GM18507 (cell line): ENCODE data around the gene PLD4.
"Not testable (repeated sequence)": the region's sequence is repeated elsewhere in the genome, so short reads cannot be mapped to it uniquely, and the experiment has no call there.

Experiments
- DNase-seq: peaks from one replicate; pipeline ENCODE4 v3.0.0; 2011; ENCODE audit warnings: low read depth; ENCODE audit not compliant: insufficient read length; ENCODE audit errors: extremely low spot score
- FAIRE-seq: peaks from 2 replicates; lab custom pipeline; 2011; peaks lifted over from hg19 to GRCh38; lab: Jason Lieb, UNC

Gene PLD4

DNA sequence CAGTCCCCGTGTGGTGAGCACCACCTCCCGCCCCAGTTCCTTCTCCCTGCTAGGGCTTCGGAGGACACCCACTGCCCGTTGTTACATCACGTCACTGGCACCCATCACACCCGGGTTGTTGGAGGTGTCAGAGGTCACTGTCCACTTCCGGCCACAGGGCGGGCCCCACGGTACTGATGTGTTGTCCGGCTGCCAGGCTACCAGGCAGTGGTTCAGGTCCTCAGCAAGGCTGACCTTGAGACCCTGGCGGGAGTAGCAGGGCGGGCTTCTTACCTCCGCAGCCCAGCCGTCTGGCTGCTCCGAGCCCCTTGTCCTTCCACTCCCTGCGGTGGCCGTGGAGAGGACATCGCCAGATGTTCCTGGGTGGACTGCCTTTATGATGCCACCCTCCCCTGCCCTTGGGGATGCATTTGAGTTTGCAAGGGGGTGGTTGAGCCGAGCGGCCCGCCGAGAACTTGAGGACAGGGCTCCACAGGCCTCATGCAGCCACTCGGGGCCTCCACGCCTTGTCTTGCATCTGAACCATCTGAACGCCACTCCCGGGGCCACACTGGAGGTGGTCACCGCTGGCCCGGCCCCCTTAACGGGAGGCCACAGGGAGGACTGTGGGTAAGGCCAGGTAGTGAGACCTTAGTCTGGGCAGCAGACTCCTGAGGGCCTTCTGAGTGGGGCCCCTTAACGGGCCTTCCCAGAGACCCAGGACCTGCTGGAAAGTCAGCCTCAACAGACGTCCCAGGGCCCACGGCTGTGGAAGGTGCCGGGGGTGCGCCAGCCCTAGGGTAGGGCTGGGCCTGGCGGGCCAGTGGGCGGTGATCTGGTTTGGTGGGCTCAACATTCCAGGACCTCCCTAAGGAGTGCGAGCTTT is 27.1 kb upstream of the PLD4 start:
- DNase-seq (no peak), FAIRE-seq (no peak)

DNA sequence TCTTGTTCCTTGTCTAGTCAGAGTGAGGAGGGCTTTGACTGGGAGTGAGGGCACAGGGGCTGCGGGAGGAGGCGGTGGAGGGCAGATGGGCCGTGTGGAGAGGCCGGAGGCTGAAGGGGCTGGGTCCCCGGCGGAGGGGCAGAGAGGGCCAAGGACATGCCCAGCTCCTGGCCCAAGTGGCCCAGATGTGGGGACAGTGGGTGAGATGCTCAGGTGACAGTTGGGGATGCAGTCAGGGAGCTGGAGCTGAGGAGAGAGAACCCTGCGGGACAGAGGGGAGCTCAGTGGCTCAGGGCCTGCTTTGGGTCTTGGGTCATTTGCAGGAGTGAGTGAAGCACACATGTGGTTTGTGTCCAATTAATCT is 26.5 kb upstream of the PLD4 start:
- no peak for DNase-seq
- no peak for FAIRE-seq

DNA sequence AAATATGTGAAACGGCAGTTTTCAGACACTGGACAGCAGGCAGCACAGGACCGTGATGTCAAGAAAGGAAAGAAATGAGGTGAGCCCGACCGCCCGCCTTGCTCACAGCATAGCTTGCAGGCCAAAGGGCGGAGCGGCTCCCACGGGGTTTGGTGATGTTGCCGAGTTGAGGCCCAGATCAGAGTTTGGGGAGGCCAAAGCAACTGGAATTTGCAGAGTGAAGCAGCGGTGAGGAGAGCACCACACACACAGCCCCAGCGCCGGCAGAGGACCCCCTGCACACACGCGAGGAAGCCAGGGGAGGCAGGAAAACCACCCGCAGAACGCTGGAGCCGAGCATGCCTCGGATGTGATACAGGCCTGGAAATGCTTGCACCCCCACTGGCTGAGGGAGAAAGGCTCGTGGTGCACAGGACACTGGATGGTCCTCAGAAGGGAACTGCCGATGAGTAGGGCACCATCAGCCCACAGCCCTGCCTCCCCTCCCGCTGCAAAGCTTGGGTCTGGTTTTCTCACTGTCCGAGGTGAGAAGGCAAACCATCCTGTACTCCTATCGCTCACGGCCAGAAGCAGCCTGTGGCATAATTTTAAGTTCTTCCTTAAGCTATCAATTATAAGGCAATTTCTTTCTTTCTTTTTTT is 25.7 kb upstream of the PLD4 start:
- FAIRE-seq, result no peak

GRCh38 chr14:104899781-104900180 is 24.9 kb upstream of the PLD4 start:
- FAIRE-seq (no peak), DNase-seq (no peak)

More for the DNA sequence above, 25.7 kb upstream of the PLD4 start:
- DNase-seq, result no peak

GRCh38 chr14:104900639-104901512 is 23.8 kb upstream of the PLD4 start:
- DNase-seq, result no peak
- peak; percentile 50 for FAIRE-seq

DNA sequence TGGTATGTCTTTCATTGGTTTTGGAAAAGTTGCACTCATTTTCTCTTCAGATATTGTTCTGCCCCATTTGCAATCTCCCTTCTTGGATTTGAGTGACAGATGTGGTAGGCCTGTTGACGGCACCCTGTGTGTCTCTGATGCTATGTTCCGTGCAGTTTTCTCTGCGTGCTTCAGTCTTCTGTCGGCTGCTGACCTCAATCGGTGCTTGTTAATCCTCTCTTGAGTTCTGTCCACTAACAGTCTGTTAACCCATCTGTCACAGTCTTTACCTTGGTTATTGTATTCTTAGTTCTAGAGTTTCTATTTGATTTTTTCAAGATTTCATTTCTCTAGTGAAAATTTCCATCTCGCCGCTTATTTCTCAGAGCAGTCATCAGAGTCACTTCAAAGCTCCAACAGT is 20.7 kb upstream of the PLD4 start:
- FAIRE-seq, result no peak

DNA sequence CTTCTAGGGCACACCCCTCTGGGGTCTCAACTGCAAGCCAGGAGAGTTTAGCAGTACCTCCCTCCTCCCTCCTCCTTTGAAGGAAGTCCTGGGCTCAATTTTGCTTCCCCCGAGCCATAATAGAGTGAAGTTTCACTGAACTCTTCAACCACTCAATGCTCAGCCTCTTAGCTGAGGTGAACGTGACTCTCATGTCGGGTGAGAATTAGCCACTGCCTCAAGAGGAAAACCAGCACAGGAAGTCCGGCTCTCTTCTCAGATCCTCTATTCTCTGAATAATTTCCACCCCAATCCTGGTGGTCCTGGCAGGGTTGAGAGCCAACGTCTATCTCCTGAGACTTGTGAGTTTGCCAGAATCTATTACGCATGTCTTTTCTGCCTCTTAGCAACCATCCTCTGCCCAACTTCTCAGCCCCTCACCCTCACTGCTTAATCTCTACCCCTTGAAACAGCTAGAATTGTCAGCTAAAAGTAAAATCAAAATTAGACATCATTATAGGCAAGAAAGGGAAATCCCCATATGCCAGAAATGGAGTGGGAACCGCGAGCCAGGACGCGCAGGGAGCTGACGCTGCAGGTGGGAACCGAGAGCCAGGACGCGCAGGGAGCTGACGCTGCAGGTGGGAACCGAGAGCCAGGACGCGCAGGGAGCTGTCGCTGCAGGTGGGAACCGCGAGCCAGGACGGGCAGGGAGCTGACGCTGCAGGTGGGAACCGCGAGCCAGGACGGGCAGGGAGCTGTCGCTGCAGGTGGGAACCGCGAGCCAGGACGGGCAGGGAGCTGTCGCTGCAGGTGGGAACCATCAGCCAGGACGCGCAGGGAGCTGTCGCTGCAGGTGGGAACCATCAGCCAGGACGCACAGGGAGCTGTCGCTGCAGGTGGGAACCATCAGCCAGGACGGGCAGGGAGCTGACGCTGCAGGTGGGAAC is 19.8 kb upstream of the PLD4 start:
- not testable (repeated sequence) for DNase-seq, FAIRE-seq

More for the DNA sequence above, 20.7 kb upstream of the PLD4 start:
- DNase-seq, result no peak

DNA sequence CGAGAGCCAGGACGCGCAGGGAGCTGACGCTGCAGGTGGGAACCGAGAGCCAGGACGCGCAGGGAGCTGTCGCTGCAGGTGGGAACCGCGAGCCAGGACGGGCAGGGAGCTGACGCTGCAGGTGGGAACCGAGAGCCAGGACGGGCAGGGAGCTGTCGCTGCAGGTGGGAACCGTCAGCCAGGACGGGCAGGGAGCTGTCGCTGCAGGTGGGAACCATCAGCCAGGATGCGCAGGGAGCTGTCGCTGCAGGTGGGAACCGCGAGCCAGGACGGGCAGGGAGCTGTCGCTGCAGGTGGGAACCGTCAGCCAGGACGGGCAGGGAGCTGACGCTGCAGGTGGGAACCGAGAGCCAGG is 19.1 kb upstream of the PLD4 start:
- DNase-seq, result not testable (repeated sequence)

GRCh38 chr14:104908303-104908702 is 16.4 kb upstream of the PLD4 start:
- DNase-seq (no peak), FAIRE-seq (no peak)

More for the DNA sequence above, 19.1 kb upstream of the PLD4 start:
- not testable (repeated sequence) for FAIRE-seq

DNA sequence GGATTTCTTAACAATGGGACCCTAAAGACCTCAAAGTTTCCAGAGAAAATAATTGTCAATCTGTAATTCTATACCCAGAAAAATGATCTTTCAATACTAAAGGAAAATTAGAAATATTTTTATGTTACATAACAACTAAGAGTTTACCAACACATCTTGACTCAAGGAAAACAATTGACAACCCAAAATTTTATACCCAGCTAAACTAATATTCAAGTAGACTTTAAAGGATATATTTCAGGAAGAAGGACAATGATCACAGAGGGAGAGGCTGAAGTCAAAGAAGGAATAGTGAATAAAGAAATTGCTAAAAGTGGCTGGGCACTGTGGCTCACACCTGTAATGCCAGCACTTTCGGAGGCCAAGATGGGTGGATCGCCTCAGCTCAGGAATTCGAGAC is 12.6 kb upstream of the PLD4 start:
- no peak for FAIRE-seq
- DNase-seq, result no peak

GRCh38 chr14:104913435-104913834 is 11.2 kb upstream of the PLD4 start:
- no peak for FAIRE-seq

GRCh38 chr14:104917116-104917515 is 7.6 kb upstream of the PLD4 start:
- FAIRE-seq (no peak), DNase-seq (no peak)

More at GRCh38 chr14:104913435-104913834, 11.2 kb upstream of the PLD4 start:
- DNase-seq, result no peak

GRCh38 chr14:104917993-104918392 is 6.7 kb upstream of the PLD4 start:
- DNase-seq (no peak), FAIRE-seq (no peak)

GRCh38 chr14:104919152-104919992 is 5.3 kb upstream of the PLD4 start:
- not testable (repeated sequence) for DNase-seq, FAIRE-seq

DNA sequence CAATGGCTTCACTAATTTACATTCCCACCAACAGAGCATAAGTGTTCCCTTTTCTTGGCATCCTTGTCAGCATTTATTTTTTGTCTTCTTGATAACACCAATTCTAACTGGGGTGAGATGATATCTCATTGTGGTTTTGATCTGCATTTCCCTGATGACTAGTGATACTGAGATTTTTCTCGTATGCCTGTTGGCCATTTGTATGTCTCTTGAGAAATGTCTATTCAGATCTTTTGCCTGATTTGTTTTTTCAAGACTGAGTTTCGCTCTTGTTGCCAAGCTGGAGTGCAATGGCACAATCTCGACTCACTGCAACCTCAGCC is 4.7 kb upstream of the PLD4 start:
- no peak for DNase-seq
- FAIRE-seq, result no peak

DNA sequence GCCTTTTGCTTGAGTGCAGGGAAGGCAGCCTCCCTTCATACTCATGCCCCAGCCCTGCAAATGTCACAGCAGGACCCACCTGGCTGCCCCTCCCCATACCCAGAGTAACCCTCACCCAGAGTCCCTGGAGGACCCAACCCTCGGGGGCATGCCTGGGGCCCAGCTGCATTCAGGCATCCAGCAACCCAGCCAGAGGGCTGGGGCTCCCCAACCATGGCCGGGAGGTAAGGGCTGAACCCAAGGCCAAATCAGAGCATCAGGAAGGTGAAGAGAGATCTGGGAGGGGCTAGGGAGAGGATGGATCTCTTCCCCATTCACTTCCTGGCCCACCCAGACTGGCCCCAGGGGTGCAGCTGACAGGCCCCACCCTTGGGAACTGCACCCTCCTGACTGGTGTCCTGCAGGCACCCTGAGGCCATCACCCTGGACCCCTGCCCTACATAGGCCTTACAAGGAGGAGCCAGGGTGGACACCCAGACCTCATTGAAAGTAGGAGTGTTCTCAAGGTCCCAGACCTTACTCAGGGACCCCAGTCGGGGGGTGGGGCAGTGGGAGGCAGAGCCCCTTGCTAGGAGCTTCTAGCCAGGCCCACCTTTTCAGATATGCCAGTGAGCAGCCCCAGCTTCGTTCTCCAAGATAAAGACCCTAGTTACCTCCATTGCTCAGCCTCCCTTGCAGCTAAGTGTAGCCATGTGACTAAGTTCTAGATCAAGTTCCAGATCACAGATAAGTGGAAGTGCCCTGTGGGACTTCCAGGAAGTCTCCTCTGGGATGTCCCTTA is 849 bp upstream of the PLD4 start:
- no peak for FAIRE-seq
- no peak for DNase-seq

DNA sequence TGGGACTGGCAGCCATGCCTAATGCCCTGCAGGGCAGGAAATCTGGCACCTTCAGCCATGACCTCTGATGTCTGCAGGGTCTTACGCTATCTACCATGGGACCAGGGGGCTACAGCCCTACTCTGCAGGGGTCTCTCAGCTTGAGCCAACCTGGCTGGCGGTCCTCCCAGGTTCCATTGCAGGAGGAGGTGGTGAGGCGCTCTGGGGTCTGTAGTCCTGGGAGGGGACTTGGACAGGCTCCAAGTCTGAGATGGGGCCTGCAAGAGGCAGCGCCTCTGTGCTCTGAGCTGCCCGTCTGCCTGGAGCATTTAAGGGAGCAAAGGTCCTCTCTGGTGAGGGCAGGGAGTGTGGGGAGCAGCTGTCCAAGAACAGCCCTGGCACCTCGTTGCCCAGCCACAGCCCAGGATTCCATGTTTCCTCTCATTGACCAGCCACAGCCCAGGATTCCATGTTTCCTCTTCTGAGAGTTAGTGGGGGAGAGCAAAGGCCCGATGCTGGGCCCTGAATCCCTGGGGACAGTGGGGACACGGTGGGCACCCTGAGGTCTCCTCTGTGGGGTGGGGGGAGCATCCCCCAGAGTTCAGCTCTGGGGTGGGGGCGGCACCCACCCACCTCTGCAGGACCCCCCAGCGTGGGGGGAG is 655 bp downstream of the PLD4 start:
- DNase-seq (no peak), FAIRE-seq (no peak)
